HG02610 (cell line): Measurements from ENCODE around the gene TUBB2B.
A peak's percentile ranks its signal among the peaks of the same experiment; 100 is the strongest.
"Not testable (repeated sequence)": the region's sequence is repeated elsewhere in the genome, so short reads cannot be mapped to it uniquely, and the experiment has no call there.

Experiments
- ATAC-seq: cut with Tn5 transposase; IDR thresholded peaks from one replicate; pipeline ENCODE4 v1.9.1; 2021; ENCODE audit warnings: mild to moderate bottlenecking, moderate library complexity; ENCODE audit not compliant: unreplicated experiment

The TUBB2B gene

GRCh38 chr6:3212261-3212660, 15.2 kb downstream of the TUBB2B start:
- ATAC-seq = no peak

- no peak for ATAC-seq
These were observed 15.8 kb downstream of the TUBB2B start for GRCh38 chr6:3211681-3212080.

- ATAC-seq = peak; percentile 22
These were observed 17.3 kb downstream of the TUBB2B start for GRCh38 chr6:3210024-3210610.

- peak; percentile 67 for ATAC-seq
These were observed 18.1 kb downstream of the TUBB2B start for GRCh38 chr6:3209114-3210023.

- no peak for ATAC-seq
These were observed 18.7 kb downstream of the TUBB2B start for GRCh38 chr6:3208775-3209113.

GRCh38 chr6:3208098-3208774, 19.2 kb downstream of the TUBB2B start:
- no peak for ATAC-seq

- ATAC-seq = no peak
These were observed 21.0 kb downstream of the TUBB2B start for GRCh38 chr6:3206339-3207015.

- no peak for ATAC-seq
These were observed 21.5 kb downstream of the TUBB2B start for GRCh38 chr6:3205913-3206312.

GRCh38 chr6:3204921-3205320, 22.5 kb downstream of the TUBB2B start:
- ATAC-seq = no peak

- no peak for ATAC-seq
These were observed 24.3 kb downstream of the TUBB2B start for GRCh38 chr6:3202999-3203696.

- ATAC-seq = no peak
These were observed 26.1 kb downstream of the TUBB2B start for GRCh38 chr6:3201388-3201787.

GRCh38 chr6:3200682-3201081, 26.8 kb downstream of the TUBB2B start:
- no peak for ATAC-seq

GRCh38 chr6:3199382-3199781, 28.1 kb downstream of the TUBB2B start:
- ATAC-seq = no peak

GRCh38 chr6:3197734-3198133, 29.7 kb downstream of the TUBB2B start:
- not testable (repeated sequence) for ATAC-seq

- no peak for ATAC-seq
These were observed 30.7 kb downstream of the TUBB2B start for GRCh38 chr6:3196770-3197169.

GRCh38 chr6:3195695-3196497, 31.6 kb downstream of the TUBB2B start:
- no peak for ATAC-seq

GRCh38 chr6:3195420-3195694, 32.1 kb downstream of the TUBB2B start:
- no peak for ATAC-seq

GRCh38 chr6:3194535-3195419, 32.7 kb downstream of the TUBB2B start:
- no peak for ATAC-seq
